DND-41 (cell line): Measurements from ENCODE around the gene PHF20.

ENCODE experiments used
- ATAC-seq: fragments of 200-7000 bp; cut with Tn5 transposase; 3 replicates; pipeline ENCODE4 v1.9.1; 2021; ENCODE audit warnings: low read depth; ENCODE audit not compliant: insufficient read depth
- DNase-seq: peaks from one replicate; pipeline ENCODE4 v3.0.0-alpha.2; 2020
- H2AFZ ChIP-seq: 2 replicates; pipeline ENCODE4 v1.6.0; 2012; ENCODE audit warnings: low read depth, low read length
- H3K27ac ChIP-seq: 2 replicates; pipeline ENCODE4 v1.5.1; 2012; ENCODE audit warnings: low read length, inconsistent platforms
- H3K27me3 ChIP-seq: fragments of 200-600 bp; sonication (generic); 2 replicates; pipeline ENCODE4 v1.6.0; 2012; ENCODE audit warnings: low read length, mild to moderate bottlenecking, inconsistent platforms; ENCODE audit not compliant: insufficient read depth, poor library complexity
- H3K36me3 ChIP-seq: 2 replicates; pipeline ENCODE4 v1.5.1; 2012; ENCODE audit warnings: low read length, inconsistent platforms; ENCODE audit not compliant: insufficient read depth
- H3K4me1 ChIP-seq: 2 replicates; pipeline ENCODE4 v1.5.1; 2012; ENCODE audit warnings: mild to moderate bottlenecking, low read length; ENCODE audit not compliant: insufficient read depth
- H3K4me2 ChIP-seq: 2 replicates; pipeline ENCODE4 v1.6.0; 2012; ENCODE audit warnings: mild to moderate bottlenecking, moderate library complexity, low read length, inconsistent platforms; ENCODE audit not compliant: insufficient read depth
- H3K4me3 ChIP-seq, 2 experiments: fragments of 200-600 bp in 1 of 2; shearing (Covaris generic) in 1 of 2; 2 replicates each; pipeline ENCODE4 v1.5.1; 2012 to 2016; ENCODE audit warnings: inconsistent platforms in 2 of 2, low read length in 2 of 2, mild to moderate bottlenecking in 2 of 2, low read depth in 1 of 2, moderate library complexity in 1 of 2
- H3K79me2 ChIP-seq: 2 replicates; pipeline ENCODE4 v1.6.0; 2012; ENCODE audit warnings: low read length, inconsistent platforms; ENCODE audit not compliant: insufficient read depth
- H3K9ac ChIP-seq: 2 replicates; pipeline ENCODE4 v1.6.0; 2012; ENCODE audit warnings: low read depth, mild to moderate bottlenecking, inconsistent platforms, low read length, moderate library complexity
- H3K9me3 ChIP-seq: 2 replicates; pipeline ENCODE4 v1.5.1; 2012; ENCODE audit warnings: low read length, moderate library complexity, mild to moderate bottlenecking, inconsistent platforms; ENCODE audit not compliant: insufficient read depth, severe bottlenecking
- H4K20me1 ChIP-seq: 2 replicates; pipeline ENCODE4 v1.6.0; 2012; ENCODE audit warnings: low read length; ENCODE audit not compliant: insufficient read depth
- CTCF ChIP-seq: IDR thresholded peaks from 2 replicates; pipeline ENCODE4 v1.5.1; 2012; ENCODE audit warnings: borderline replicate concordance, low read length, moderate library complexity, mild to moderate bottlenecking; ENCODE audit not compliant: poor library complexity, severe bottlenecking; ENCODE audit errors: extremely low read depth
- EZH2 ChIP-seq: IDR thresholded peaks from 3 replicates; pipeline ENCODE4 v1.6.1; 2012; ENCODE audit warnings: borderline replicate concordance, low read depth, mild to moderate bottlenecking, moderate library complexity, low read length, inconsistent platforms; ENCODE audit not compliant: severe bottlenecking

PHF20 gene

GRCh38 chr20:35979544-35979943, 207.7 kb downstream of the PHF20 start:
- ATAC-seq: no peak
- TF ChIP-seq CTCF: no peak
- no peak for TF ChIP-seq EZH2
- no peaks in the 10 kb centered on the region for H3K36me3 ChIP-seq
- no peak overlapping the region for H3K9ac ChIP-seq
- no peaks in the 10 kb centered on the region for H3K9me3 ChIP-seq
- no peaks in the 10 kb centered on the region for H3K79me2 ChIP-seq
- H3K4me1 ChIP-seq: no peaks in the 10 kb centered on the region
- peaks cover 14% of the 10 kb centered on the region for H3K27me3 ChIP-seq
- H2AFZ ChIP-seq: no peak overlapping the region
- H3K4me3 ChIP-seq: no peak overlapping the region
- H4K20me1 ChIP-seq: no peaks in the 10 kb centered on the region
- DNase-seq: no peak
- H3K4me2 ChIP-seq: no peak overlapping the region
- H3K27ac ChIP-seq: no peak overlapping the region

- Histone ChIP-seq H3K4me2 (no peak overlapping the region), H3K79me2 (no peaks in the 10 kb centered on the region), H3K27ac (no peak overlapping the region), H3K4me1 (no peaks in the 10 kb centered on the region), H3K36me3 (no peaks in the 10 kb centered on the region), H4K20me1 (no peaks in the 10 kb centered on the region), H3K9me3 (no peaks in the 10 kb centered on the region), H3K4me3 (no peak overlapping the region), H3K27me3 (peaks cover 14% of the 10 kb centered on the region), H2AFZ (no peak overlapping the region), H3K9ac (no peak overlapping the region)
- ATAC-seq: no peak
- TF ChIP-seq CTCF (no peak), EZH2 (no peak)
- DNase-seq: no peak
Measured at GRCh38 chr20:35981969-35982368, 210.2 kb downstream of the PHF20 start.

GRCh38 chr20:35984382-35984781, 212.6 kb downstream of the PHF20 start:
- TF ChIP-seq EZH2 (no peak), CTCF (no peak)
- Histone ChIP-seq H3K79me2 (no peaks in the 10 kb centered on the region), H3K27ac (no peak overlapping the region), H3K4me1 (no peaks in the 10 kb centered on the region), H3K9me3 (no peaks in the 10 kb centered on the region), H3K9ac (no peak overlapping the region), H4K20me1 (no peaks in the 10 kb centered on the region), H3K36me3 (no peaks in the 10 kb centered on the region), H3K27me3 (peaks cover 14% of the 10 kb centered on the region), H3K4me3 (no peak overlapping the region), H2AFZ (no peak overlapping the region), H3K4me2 (no peak overlapping the region)
- ATAC-seq (no peak), DNase-seq (no peak)

- no peak overlapping the region for H3K4me2 ChIP-seq
- H3K4me1 ChIP-seq: no peaks in the 10 kb centered on the region
- H3K36me3 ChIP-seq: no peaks in the 10 kb centered on the region
- ATAC-seq (no peak), DNase-seq (no peak)
- no peaks in the 10 kb centered on the region for H4K20me1 ChIP-seq
- no peak overlapping the region for H2AFZ ChIP-seq
- H3K4me3 ChIP-seq: no peak overlapping the region
- no peaks in the 10 kb centered on the region for H3K79me2 ChIP-seq
- H3K9ac ChIP-seq: no peak overlapping the region
- H3K27me3 ChIP-seq: peaks cover 6% of the 10 kb centered on the region
- no peaks in the 10 kb centered on the region for H3K9me3 ChIP-seq
- H3K27ac ChIP-seq: no peak overlapping the region
- TF ChIP-seq EZH2 (no peak), CTCF (no peak)
Measured at GRCh38 chr20:35985806-35986205, 214.0 kb downstream of the PHF20 start.
